Measurements from ENCODE around the gene NOVA2.
A peak's percentile ranks its signal among the peaks of the same experiment; 100 is the strongest.

The NOVA2 gene

DNA sequence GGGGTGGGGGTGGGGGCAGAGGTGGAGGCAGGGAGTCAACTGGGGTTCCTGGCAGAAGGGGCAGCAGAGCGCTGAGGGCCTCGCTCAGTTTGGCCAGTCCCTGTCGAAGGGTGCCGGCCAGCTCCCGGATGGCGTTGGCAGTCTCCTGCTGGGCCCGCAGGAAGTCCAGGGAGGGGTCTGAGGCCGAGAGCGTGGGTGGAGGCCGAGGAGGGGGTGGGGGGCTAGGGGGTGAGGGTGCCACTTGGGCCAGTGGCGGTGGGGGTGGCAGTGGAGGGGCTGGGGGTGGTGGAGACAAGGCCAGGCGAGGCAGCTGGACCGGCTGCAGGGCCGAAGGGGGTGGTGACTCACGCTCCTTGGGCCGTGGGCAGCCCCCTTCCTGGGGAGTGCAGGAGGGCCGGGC is 82.8 kb downstream of the NOVA2 start:
- no peak for DNase-seq (ENCODE audit: extremely low spot score)
- TF ChIP-seq, protein P1, sequence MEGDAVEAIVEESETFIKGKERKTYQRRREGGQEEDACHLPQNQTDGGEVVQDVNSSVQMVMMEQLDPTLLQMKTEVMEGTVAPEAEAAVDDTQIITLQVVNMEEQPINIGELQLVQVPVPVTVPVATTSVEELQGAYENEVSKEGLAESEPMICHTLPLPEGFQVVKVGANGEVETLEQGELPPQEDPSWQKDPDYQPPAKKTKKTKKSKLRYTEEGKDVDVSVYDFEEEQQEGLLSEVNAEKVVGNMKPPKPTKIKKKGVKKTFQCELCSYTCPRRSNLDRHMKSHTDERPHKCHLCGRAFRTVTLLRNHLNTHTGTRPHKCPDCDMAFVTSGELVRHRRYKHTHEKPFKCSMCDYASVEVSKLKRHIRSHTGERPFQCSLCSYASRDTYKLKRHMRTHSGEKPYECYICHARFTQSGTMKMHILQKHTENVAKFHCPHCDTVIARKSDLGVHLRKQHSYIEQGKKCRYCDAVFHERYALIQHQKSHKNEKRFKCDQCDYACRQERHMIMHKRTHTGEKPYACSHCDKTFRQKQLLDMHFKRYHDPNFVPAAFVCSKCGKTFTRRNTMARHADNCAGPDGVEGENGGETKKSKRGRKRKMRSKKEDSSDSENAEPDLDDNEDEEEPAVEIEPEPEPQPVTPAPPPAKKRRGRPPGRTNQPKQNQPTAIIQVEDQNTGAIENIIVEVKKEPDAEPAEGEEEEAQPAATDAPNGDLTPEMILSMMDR (IDR thresholded peaks at IDR 0.05; ENCODE audit: control extremely low read depth, extremely low read depth, low read depth, missing control alignments): no peak
- POLR2A ChIA-PET: no interaction called here
- CTCF ChIA-PET: no interaction called here

- ChIA-PET POLR2A (no interaction called here), CTCF (interaction anchor here (1.2 kb wide), 1 partner anchor 13 kb away, joined by 3 read pairs; the partner anchor contains the start of gene MYPOP)
- DNase-seq (ENCODE audit: extremely low spot score): no peak
- TF ChIP-seq, protein P1 (IDR thresholded peaks at IDR 0.05; ENCODE audit: control extremely low read depth, extremely low read depth, low read depth, missing control alignments): no peak
Measured at GRCh38 chr19:45889210-45889885, 84.3 kb downstream of the NOVA2 start.

- TF ChIP-seq, protein P1 (IDR thresholded peaks at IDR 0.05; ENCODE audit: control extremely low read depth, extremely low read depth, low read depth, missing control alignments): no peak
- CTCF ChIA-PET: interaction anchor here (0.8 to 8.7 kb wide), 3 partner anchors 14 to 70 kb away, joined by 3 to 152 read pairs (median 3); partner anchors contain the start of genes FOXA3 and SYMPK
- no peak for DNase-seq (ENCODE audit: extremely low spot score)
- POLR2A ChIA-PET: no interaction called here
Measured at GRCh38 chr19:45887200-45887710, 86.4 kb downstream of the NOVA2 start.

DNA sequence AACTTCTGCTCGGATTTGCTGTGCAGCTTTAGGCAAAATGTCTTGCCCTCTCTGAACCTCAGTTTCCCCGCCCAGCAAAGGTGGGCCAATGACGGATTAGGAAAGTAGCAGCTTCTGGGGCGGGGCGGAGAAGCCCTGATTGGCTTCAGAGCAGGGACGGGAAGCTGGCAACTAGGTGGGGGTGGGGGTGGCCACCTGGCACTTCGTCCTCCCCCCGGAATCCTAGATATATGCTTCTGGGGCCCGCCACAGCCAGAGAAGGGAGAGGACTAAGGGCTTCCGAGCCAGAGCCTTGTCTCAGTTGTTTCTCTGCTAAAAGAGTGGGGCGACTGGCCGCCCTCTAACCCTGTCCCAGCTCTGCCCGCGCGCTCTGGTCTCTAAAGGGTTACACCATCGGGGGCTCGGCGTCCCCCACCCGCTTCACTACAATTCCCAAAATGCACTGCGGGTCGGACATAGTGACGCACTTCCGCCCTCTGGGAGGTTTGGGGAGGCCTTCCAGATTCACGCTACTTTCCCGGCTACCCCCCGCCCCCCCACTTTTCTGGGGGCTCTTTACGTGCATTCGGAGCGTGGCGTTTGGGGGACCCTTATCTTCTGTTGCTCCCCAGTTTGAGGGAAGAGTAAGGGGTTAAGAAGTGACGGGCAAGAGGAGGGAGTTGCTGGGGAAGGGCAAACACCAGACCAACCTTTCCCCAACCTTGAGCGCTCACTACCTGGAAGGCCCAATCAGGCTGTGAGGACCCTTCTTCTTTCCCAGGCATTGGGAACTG is 87.1 kb downstream of the NOVA2 start:
- DNase-seq (ENCODE audit: extremely low spot score): peak; percentile 90
- TF ChIP-seq, protein P1 (IDR thresholded peaks at IDR 0.05; ENCODE audit: control extremely low read depth, extremely low read depth, low read depth, missing control alignments): no peak
- POLR2A ChIA-PET: interaction anchor here (0.6 to 2.4 kb wide), 3 partner anchors 23 to 191 kb away, joined by 4 to 19 read pairs (median 5); partner anchors contain the start of genes FOXA3, SIX5 and SYMPK
- CTCF ChIA-PET: interaction anchor here (1.3 to 8.7 kb wide), 3 partner anchors 14 to 69 kb away, joined by 5 to 152 read pairs (median 15); partner anchors contain the start of genes FOXA3 and SYMPK

DNA sequence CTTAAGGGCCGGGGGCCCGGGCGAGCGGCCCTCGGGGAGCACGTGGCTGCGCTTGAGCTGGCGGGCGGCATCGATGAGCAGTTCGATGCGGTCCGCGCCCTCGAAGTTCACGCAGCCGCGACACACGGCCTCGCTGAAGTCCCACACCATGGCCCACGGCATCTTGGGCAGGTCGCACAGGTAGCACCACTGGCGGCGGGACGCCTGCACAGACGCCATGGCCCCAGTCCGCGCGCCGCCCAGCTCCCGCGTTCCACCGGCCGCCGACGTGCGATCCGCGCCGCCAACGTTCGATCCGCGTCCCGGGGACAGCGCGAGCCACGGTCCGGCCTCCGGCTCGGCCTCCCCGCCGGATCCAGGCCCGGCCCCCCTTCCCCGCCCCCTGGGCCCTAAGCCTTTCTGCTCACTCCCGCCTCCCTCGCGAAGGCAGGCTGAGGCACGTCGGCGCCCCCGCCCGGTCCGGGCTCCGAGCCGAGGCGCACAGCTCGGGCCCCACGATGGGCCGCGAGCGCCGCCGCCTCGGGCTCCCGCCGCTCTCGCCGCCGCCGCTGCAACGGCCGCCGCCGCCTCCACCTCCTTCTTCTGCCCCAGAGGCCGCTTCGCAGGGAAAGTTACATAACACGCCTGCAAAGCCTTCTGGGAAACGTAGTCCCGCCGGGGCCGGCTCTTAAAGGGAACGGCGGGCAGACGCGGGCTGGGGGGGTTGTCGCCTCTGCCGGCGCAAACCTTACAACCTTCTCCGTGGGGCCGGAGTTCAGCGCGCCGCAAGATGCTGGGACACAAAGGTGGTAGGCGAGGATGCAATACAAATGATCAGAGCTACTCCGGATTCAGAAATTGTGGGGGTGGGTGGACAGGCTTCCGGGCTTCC is 87.9 kb downstream of the NOVA2 start, which contains the start of gene IRF2BP1:
TSS of gene IRF2BP1 (minus strand) at position 586 of the 871 bp plus-strand sequence. CDS start at position 219, 367 bp downstream.
- peak; percentile 88 for DNase-seq (ENCODE audit: extremely low spot score)
- TF ChIP-seq, protein P1 (IDR thresholded peaks at IDR 0.05; ENCODE audit: control extremely low read depth, extremely low read depth, low read depth, missing control alignments): peak; percentile 19
- ChIA-PET CTCF (interaction anchor here (1.3 to 8.7 kb wide), 3 partner anchors 15 to 68 kb away, joined by 5 to 152 read pairs (median 15); partner anchors contain the start of genes FOXA3 and SYMPK), POLR2A (interaction anchor here (0.6 to 2.4 kb wide), 3 partner anchors 22 to 192 kb away, joined by 4 to 19 read pairs (median 5); partner anchors contain the start of genes FOXA3, SIX5 and SYMPK)
